ENCODE results near the gene FOXP2. TPM values are rescaled to one million over a fixed set of nuclear protein-coding genes. Genes with fewer than 3 reads are reported as not detected.
"Not testable (repeated sequence)": the region's sequence is repeated elsewhere in the genome, so short reads cannot be mapped to it uniquely, and the experiment has no call there.

FOXP2 gene
- polyA plus RNA-seq, 6 donors from 2014 or later = not detected

DNA sequence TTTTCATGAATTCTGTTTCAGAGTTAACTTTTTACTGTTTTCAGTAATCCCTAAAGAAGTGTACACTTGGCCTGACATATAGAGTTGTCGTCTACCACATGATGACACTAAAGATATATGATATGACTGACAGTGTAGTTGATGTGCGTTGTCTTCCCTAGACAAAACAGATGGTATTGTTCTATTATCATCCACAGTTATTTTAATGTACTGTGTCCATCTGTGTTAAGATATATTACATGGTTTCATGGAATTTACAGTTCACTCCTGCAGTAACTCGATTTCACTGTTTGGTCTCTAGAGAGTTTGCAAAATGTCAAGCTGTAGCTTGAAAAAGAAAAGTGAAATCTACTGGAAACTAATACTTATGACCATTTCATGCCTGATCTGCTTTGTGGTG is 18.1 kb downstream of the FOXP2 start:
- Mint-ChIP-seq H3K27me3 (no peaks in the 10 kb centered on the region), H3K9me3 (peaks cover 0 to 5% (median 0%) of the 10 kb centered on the region in 7 donors)
- DNase-seq = no peak

DNA sequence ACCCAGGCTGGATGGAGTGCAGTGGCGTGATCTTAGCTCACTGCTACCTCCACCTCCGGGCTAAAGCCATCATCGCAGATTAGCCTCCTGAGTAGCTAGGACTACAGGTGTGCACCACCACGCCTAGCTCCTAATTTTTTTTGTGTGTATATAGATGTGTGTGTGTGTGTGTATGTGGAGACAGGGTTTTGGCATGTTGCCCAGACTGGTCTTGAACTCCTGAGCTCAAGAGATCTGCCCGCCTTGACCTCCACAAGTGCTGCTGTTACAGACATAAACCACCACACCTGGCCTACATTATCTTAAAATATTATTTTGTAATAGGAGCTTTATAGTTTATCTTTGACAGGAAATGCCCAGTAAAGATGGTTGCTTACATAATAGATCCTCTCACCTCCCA is 25.0 kb downstream of the FOXP2 start:
- peaks cover 0 to 11% (median 2%) of the 10 kb centered on the region in 7 donors for H3K9me3 Mint-ChIP-seq
- ATAC-seq (ENCODE audit: low read depth in 2 of 2) (no peak), DNase-seq (no peak)
- no peaks in the 10 kb centered on the region for H3K4me1 Mint-ChIP-seq
- no peaks in the 10 kb centered on the region for H3K36me3 Mint-ChIP-seq
- H3K27me3 Mint-ChIP-seq = no peaks in the 10 kb centered on the region
- no peak overlapping the region for H3K27ac Mint-ChIP-seq
- no peak overlapping the region for H3K4me3 Mint-ChIP-seq

More for the DNA sequence above, 18.1 kb downstream of the FOXP2 start:
- Mint-ChIP-seq H3K4me1 (no peaks in the 10 kb centered on the region), H3K27ac (no peak overlapping the region), H3K36me3 (no peaks in the 10 kb centered on the region), H3K4me3 (no peak overlapping the region)
- no peak for ATAC-seq (ENCODE audit: low read depth in 2 of 2)

DNA sequence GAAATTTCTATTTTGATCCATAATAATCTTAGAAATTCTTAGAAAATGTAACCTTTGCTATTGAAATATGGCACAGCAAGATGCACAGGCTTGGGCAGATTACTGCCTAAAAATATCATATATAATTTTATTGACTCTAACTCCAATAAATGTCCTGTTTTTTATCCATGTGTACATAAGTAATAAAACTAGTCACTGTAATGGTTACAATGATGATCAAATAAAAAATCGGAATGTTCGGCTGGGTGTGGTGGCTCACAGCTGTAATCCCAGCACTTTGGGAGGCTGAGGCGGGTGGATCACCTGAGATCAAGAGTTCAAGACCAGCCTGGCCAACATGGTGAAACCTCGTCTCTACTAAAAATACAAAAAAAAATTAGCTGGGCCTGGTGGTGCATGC is 26.3 kb downstream of the FOXP2 start:
- H3K36me3 Mint-ChIP-seq; DNase-seq; H3K27ac Mint-ChIP-seq; H3K27me3 Mint-ChIP-seq; ATAC-seq (ENCODE audit: low read depth in 2 of 2); H3K4me1 Mint-ChIP-seq; H3K4me3 Mint-ChIP-seq: not testable (repeated sequence)
- H3K9me3 Mint-ChIP-seq = peaks cover 0 to 11% (median 0%) of the 10 kb centered on the region in 7 donors

DNA sequence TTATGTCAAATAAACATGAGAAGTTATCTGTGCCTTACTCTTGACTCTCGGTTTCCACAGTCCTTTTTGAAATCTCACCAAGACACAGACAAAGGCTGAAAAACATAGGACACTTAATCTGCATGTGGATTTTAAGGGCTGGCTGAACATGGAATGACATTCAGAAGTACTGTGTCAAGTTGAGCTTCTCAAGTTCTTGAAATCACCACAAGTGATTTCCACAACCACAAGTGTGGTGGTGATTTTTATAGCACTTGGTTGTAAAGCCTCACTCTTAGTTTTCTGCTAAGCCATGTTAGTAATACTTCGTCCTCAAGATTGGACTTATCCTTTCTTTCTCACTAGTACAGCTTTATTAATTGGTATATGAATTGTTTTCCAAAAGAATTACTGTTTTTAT is 29.6 kb downstream of the FOXP2 start:
- H3K27ac Mint-ChIP-seq = no peak overlapping the region
- H3K4me1 Mint-ChIP-seq = no peaks in the 10 kb centered on the region
- H3K36me3 Mint-ChIP-seq = no peaks in the 10 kb centered on the region
- no peaks in the 10 kb centered on the region for H3K27me3 Mint-ChIP-seq
- H3K4me3 Mint-ChIP-seq = no peak overlapping the region
- H3K9me3 Mint-ChIP-seq = peaks cover 0 to 11% (median 2%) of the 10 kb centered on the region in 7 donors
- DNase-seq (no peak), ATAC-seq (ENCODE audit: low read depth in 2 of 2) (no peak)

DNA sequence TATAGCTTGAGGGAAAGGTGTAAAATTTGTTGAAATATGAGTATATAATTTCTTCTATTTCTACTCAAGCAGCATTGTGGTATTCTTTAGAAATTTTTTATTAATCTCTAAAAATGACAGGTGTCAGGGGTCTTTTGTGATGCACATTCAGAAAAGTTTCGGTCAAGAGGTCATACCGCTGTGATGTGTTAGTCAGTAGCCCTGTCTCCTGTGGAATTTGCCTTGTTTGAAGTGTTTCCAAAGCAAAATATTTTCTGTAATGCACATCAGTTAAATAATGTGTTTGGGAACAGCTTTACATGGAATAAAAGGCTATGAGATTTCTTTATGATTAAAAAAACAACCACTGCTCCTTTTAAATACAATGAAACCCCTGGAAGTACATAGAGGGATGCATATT is 35.8 kb downstream of the FOXP2 start:
- ATAC-seq (ENCODE audit: low read depth in 2 of 2) = no peak
- Mint-ChIP-seq H3K27ac (no peak overlapping the region), H3K9me3 (peaks cover 0 to 2% (median 0%) of the 10 kb centered on the region in 7 donors), H3K4me3 (no peak overlapping the region), H3K36me3 (no peaks in the 10 kb centered on the region), H3K27me3 (no peaks in the 10 kb centered on the region), H3K4me1 (no peaks in the 10 kb centered on the region)
- DNase-seq = no peak

DNA sequence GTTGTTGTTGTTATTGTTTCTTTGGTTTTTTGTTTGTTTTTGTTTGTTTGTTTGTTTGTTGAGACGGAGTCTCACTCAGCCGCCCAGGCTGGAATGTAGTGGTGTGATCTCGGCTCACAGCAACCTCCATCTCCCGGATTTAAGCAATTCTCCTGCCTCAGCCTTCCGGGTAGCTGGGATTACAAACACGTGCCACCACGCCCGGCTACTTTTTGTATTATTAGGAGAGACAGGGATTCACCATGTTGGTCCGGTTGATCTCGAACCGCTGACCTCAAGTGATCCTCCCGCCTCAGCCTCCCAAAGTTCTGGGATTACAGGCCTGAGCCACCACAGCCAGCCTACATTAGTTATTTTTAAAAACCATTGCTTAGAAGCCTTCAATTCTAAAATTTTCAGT is 45.0 kb downstream of the FOXP2 start:
- Mint-ChIP-seq H3K4me3 (no peak overlapping the region), H3K4me1 (no peaks in the 10 kb centered on the region), H3K27me3 (no peaks in the 10 kb centered on the region), H3K36me3 (no peaks in the 10 kb centered on the region), H3K9me3 (peaks cover 0 to 10% (median 2%) of the 10 kb centered on the region in 7 donors), H3K27ac (no peak overlapping the region)
- DNase-seq (no peak), ATAC-seq (ENCODE audit: low read depth in 2 of 2) (no peak)

DNA sequence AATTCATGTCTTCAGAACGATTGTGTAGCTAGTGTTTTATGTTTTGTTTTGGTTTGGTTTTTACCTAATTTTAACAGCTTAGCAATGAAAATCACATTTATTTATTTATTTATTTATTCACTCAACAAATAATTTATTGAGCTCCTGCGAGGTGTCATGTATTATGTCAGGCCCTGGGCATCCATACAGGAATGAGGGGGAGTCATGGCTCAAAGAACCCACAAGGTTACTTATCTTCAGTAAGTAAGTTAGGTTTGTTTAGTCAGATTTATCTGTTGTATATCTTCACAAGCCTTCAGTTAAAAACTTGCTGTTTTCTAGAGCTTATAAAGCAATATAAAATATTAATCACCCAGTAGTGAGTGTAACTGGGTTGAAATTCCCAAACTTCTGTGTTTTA is 45.4 kb downstream of the FOXP2 start:
- Mint-ChIP-seq H3K4me1 (no peaks in the 10 kb centered on the region), H3K4me3 (no peak overlapping the region), H3K9me3 (peaks cover 0 to 10% (median 2%) of the 10 kb centered on the region in 7 donors), H3K36me3 (no peaks in the 10 kb centered on the region), H3K27ac (no peak overlapping the region), H3K27me3 (no peaks in the 10 kb centered on the region)
- DNase-seq = no peak
- no peak for ATAC-seq (ENCODE audit: low read depth in 2 of 2)

DNA sequence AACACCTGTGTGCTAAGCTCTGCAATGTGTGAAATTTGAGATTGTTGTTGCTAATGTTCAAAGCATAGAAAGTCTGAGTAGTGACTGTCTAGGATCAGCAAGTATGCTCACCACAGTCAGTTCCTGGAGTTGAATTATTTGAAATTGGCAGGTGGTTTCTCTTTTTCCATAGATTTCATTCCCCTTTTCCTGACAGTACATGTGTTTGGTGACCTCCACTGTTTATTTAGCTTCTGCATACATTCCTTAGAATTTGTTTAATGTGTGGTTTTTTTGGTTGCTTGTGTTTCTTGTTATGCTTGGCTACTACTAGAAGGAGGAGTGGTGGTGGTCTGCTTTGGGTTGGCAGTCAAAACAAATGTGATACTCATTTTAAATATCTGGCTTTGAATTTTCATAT is 52.3 kb downstream of the FOXP2 start:
- H3K27me3 Mint-ChIP-seq = no peaks in the 10 kb centered on the region
- no peak overlapping the region for H3K4me3 Mint-ChIP-seq
- no peak overlapping the region for H3K27ac Mint-ChIP-seq
- ATAC-seq (ENCODE audit: low read depth in 2 of 2) (no peak), DNase-seq (no peak)
- H3K36me3 Mint-ChIP-seq = no peaks in the 10 kb centered on the region
- H3K9me3 Mint-ChIP-seq = peaks cover 0 to 4% (median 0%) of the 10 kb centered on the region in 7 donors
- no peaks in the 10 kb centered on the region for H3K4me1 Mint-ChIP-seq

DNA sequence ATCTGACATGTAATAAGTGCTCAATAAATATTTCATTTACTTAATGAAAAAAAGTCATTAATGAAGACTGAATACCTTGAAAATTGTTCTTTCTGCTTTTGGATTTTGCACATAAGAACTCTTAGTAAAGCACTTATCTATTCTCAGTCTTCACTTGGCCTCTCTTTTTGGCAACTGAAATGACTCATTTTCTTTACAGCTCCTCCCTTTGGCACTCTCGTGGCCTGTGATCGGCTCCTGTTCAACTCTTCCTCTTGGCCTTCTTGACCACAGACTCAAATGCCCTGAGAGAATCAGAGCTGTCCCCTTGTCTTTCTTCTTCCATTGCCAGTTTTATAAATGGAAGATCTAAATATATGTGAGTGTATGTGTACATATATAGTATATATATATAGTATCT is 54.2 kb downstream of the FOXP2 start:
- no peak overlapping the region for H3K4me3 Mint-ChIP-seq

DNA sequence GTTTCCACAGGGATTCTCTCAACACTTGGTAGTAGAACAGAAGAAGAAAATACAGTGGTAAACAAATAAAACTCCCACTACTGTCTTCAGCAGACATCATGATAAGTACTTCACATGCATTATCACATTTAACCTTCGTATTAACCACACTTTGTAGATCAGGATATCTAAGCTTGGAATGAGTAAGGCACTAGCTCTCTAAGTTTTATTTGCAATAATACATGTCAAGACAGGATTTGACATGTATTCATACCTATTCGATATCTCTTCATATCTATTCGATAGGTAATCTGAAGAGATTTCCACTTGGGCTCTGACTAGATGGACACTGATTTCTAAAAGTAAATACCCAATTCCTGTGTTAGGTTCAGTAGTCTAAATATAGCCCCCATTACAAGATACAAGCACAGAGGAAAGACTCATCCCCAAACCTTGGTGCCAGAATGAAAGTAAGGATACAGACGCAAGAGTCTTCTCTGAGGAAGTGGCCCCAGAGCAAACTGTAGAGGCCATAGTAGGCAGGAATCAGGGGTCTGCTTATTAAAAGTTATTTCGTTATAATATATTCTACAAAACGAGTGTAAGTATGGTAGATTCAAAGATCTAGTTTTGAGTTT is 58.4 kb downstream of the FOXP2 start:
- no peaks in the 10 kb centered on the region for H3K4me1 Mint-ChIP-seq
- no peak overlapping the region for H3K4me3 Mint-ChIP-seq
- no peaks in the 10 kb centered on the region for H3K27me3 Mint-ChIP-seq
- H3K9me3 Mint-ChIP-seq = peaks cover 0 to 5% (median 0%) of the 10 kb centered on the region in 7 donors
- no peaks in the 10 kb centered on the region for H3K36me3 Mint-ChIP-seq
- DNase-seq (no peak), ATAC-seq (ENCODE audit: low read depth in 2 of 2) (no peak)
- H3K27ac Mint-ChIP-seq = no peak overlapping the region

More for the DNA sequence above, 54.2 kb downstream of the FOXP2 start:
- peaks cover 0 to 4% (median 0%) of the 10 kb centered on the region in 7 donors for H3K9me3 Mint-ChIP-seq
- H3K36me3 Mint-ChIP-seq = no peaks in the 10 kb centered on the region
- H3K4me1 Mint-ChIP-seq = no peaks in the 10 kb centered on the region
- no peak overlapping the region for H3K27ac Mint-ChIP-seq
- DNase-seq = no peak
- ATAC-seq (ENCODE audit: low read depth in 2 of 2) = no peak
- H3K27me3 Mint-ChIP-seq = no peaks in the 10 kb centered on the region

DNA sequence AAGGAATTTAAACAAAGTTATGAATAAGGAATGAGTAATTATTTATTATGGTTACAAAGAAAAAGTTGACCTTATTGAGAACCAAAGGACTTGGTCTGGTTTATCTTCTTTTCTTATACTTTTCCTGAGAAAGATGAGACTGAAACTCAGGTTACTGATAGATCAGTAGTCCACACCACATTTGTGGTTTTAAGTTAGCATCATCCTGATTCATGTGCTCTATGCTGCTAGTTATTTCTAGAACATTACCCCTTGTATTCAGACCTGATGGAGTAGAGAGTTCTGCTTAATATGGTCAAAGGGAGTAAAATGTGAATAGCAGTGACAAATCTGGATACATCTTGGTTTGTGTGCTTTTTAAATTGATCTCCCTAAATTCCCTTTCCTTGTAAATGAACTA is 63.8 kb downstream of the FOXP2 start:
- no peak overlapping the region for H3K27ac Mint-ChIP-seq
- H3K4me1 Mint-ChIP-seq = no peaks in the 10 kb centered on the region
- peaks cover 0 to 5% (median 0%) of the 10 kb centered on the region in 7 donors for H3K9me3 Mint-ChIP-seq
- DNase-seq (no peak), ATAC-seq (ENCODE audit: low read depth in 2 of 2) (no peak)
- peaks cover 0 to 4% (median 0%) of the 10 kb centered on the region in 3 donors for H3K27me3 Mint-ChIP-seq
- H3K36me3 Mint-ChIP-seq = no peaks in the 10 kb centered on the region
- H3K4me3 Mint-ChIP-seq = no peak overlapping the region

DNA sequence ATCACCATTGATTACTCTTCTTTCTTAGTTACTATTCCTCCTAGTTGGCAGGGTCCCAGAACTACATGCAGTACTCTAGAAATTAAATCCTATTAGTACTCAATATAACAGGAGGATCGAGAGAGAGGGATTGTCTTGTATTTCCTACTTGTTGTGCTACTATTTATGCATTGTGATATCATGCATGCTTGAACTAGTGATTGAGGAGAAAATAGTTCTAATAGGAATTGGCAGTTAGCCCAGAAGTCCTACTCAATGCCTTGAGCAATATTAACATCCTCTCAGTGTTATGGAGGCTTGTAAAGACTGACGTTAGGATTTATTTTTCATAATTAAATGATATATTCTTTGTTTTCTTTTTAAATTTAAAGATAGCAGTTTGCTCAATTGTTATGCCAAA is 67.4 kb downstream of the FOXP2 start:
- no peak overlapping the region for H3K4me3 Mint-ChIP-seq
- H3K27me3 Mint-ChIP-seq = peaks cover 0 to 4% (median 0%) of the 10 kb centered on the region in 3 donors
- DNase-seq = no peak
- no peaks in the 10 kb centered on the region for H3K4me1 Mint-ChIP-seq
- H3K36me3 Mint-ChIP-seq = no peaks in the 10 kb centered on the region
- H3K9me3 Mint-ChIP-seq = peaks cover 0 to 11% (median 2%) of the 10 kb centered on the region in 7 donors
- ATAC-seq (ENCODE audit: low read depth in 2 of 2) = no peak
- no peak overlapping the region for H3K27ac Mint-ChIP-seq

DNA sequence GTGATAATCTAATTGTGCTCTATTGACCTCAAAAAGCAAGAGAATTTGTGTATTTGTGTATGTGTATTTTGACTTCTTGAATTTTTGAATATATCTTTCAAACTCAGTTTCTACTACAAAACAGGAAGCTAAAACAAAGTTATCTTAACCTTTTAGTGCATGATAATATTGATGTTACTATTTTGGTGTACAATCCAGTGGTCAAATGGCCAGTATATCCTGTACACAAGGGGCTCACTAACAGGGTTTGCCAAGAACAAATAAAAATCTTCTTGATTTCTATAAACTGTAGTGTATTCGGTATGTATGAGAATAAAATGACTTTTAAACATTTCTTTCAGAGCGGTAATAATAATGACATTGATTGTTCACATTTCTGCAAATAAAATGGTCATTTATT is 69.6 kb downstream of the FOXP2 start:
- Mint-ChIP-seq H3K4me1 (no peaks in the 10 kb centered on the region), H3K36me3 (peaks cover 0 to 7% of the 10 kb centered on the region in 2 donors), H3K27me3 (peaks cover 0 to 4% (median 0%) of the 10 kb centered on the region in 3 donors), H3K9me3 (peaks cover 3 to 19% (median 9%) of the 10 kb centered on the region in 7 donors), H3K27ac (no peak overlapping the region), H3K4me3 (no peak overlapping the region)
- ATAC-seq (ENCODE audit: low read depth in 2 of 2) (no peak), DNase-seq (no peak)

DNA sequence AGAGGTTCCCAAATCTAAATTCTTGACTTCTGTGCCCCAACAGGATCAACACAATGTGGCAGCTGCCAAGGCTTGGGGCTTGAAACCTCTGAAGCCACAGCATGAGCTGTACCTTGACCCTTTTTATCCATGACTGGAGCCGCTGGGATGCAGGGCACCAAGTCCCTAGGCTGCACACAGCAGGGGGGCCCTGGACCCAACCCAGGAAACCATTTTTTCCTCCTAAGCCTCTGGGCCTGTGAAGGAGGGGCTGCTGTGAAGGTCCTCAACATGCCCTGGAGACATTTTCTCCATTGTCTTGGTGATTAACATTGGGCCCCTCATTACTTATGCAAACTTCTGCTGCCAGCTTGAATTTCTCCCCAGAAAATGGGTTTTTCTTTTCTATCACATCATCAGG is 72.6 kb downstream of the FOXP2 start:
- H3K27me3 Mint-ChIP-seq = peaks cover 0 to 4% (median 0%) of the 10 kb centered on the region in 3 donors
- H3K4me1 Mint-ChIP-seq = no peaks in the 10 kb centered on the region
- DNase-seq = no peak
- no peak overlapping the region for H3K4me3 Mint-ChIP-seq
- H3K27ac Mint-ChIP-seq = no peak overlapping the region
- peaks cover 3 to 19% (median 10%) of the 10 kb centered on the region in 7 donors for H3K9me3 Mint-ChIP-seq
- H3K36me3 Mint-ChIP-seq = peaks cover 0 to 7% of the 10 kb centered on the region in 2 donors
- ATAC-seq (ENCODE audit: low read depth in 2 of 2) = no peak

DNA sequence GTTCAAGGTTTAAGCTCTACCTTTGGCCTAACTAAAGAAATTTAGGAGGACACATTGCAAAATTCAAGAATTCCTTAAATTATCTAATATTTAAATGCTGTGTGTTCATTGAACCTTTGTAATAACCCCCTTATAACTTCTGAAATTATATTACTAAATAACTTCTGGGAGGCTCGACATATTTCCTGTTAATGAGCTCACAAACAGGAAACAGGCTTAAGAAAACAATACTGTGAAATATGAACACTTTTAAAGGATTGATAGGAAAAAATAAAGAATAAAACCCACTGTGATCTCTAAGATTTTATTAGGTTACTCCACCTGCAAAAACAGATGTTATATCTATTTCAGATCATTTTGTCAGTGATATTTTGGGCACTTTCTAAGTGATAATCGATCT is 74.1 kb downstream of the FOXP2 start:
- H3K9me3 Mint-ChIP-seq = peaks cover 3 to 20% (median 10%) of the 10 kb centered on the region in 7 donors
- H3K4me1 Mint-ChIP-seq = no peaks in the 10 kb centered on the region
- H3K4me3 Mint-ChIP-seq = no peak overlapping the region
- H3K27me3 Mint-ChIP-seq = no peaks in the 10 kb centered on the region
- H3K27ac Mint-ChIP-seq = no peak overlapping the region
- H3K36me3 Mint-ChIP-seq = peaks cover 0 to 7% of the 10 kb centered on the region in 2 donors
- ATAC-seq (ENCODE audit: low read depth in 2 of 2) = no peak
- DNase-seq = no peak

All from naive B cell (primary cell).